ENCODE results near the gene DYNC1I2.
A peak's percentile ranks its signal among the peaks of the same experiment; 100 is the strongest.

The DYNC1I2 gene

GRCh38 chr2:171702781-171703556 lies 15.7 kb downstream of the DYNC1I2 start:
- no peak for DNase-seq (ENCODE audit: extremely low spot score)
- no peak for TF ChIP-seq L3MBTL2 (conservative IDR thresholded peaks at IDR 0.05)
- no peak for TF ChIP-seq HDGF (IDR thresholded peaks at IDR 0.05; ENCODE audit: borderline replicate concordance)
- TF ChIP-seq CTBP1 (IDR thresholded peaks at IDR 0.05; ENCODE audit: borderline replicate concordance) = no peak
- no peak for TF ChIP-seq SUZ12 (IDR thresholded peaks at IDR 0.05)
- TF ChIP-seq PKNOX1 (IDR thresholded peaks at IDR 0.05) = no peak
- no peak for TF ChIP-seq ZNF384 (IDR thresholded peaks at IDR 0.05)
- ChIA-PET CTCF (interaction anchor here (0.6 to 2.3 kb wide), 5 partner anchors 104 to 804 kb away, joined by 3 to 17 read pairs (median 6); partner anchors contain the start of gene DLX2), POLR2A (interaction anchor here (1.3 kb wide), 1 partner anchor 399 kb away, joined by 10 read pairs; the partner anchor contains the start of gene DLX2)

- CTCF ChIA-PET = interaction anchor here (0.6 to 2.3 kb wide), 9 partner anchors 9 to 757 kb away, joined by 3 to 17 read pairs (median 4); partner anchors contain the start of gene DLX2
- TF ChIP-seq FOXK2 (IDR thresholded peaks at IDR 0.05) (no peak), HDGF (IDR thresholded peaks at IDR 0.05; ENCODE audit: borderline replicate concordance) (no peak), SP1 (IDR thresholded peaks at IDR 0.05) (no peak), SUZ12 (IDR thresholded peaks at IDR 0.05) (no peak), ARNT (IDR thresholded peaks at IDR 0.05) (no peak), ZNF384 (IDR thresholded peaks at IDR 0.05) (no peak), PKNOX1 (IDR thresholded peaks at IDR 0.05) (no peak), BHLHE40 (IDR thresholded peaks at IDR 0.05; ENCODE audit: borderline replicate concordance) (no peak)
- POLR2A ChIA-PET = interaction anchor here (1.3 kb wide), 1 partner anchor 399 kb away, joined by 10 read pairs; the partner anchor contains the start of gene DLX2
- peak; percentile 26 for DNase-seq (ENCODE audit: extremely low spot score)
Measured at GRCh38 chr2:171703574-171704347, 16.5 kb downstream of the DYNC1I2 start.

- ChIA-PET CTCF (interaction anchor here (0.8 to 1.2 kb wide), 4 partner anchors 9 to 421 kb away, joined by 3 to 4 read pairs (median 4); no protein-coding TSS in a partner anchor), POLR2A (interaction anchor here (0.7 kb wide), 1 partner anchor 397 kb away, joined by 3 read pairs; the partner anchor contains the start of gene DLX2)
- TF ChIP-seq NFRKB (IDR thresholded peaks at IDR 0.05) (no peak), FOXM1 (IDR thresholded peaks at IDR 0.05; ENCODE audit: borderline replicate concordance) (no peak), PKNOX1 (IDR thresholded peaks at IDR 0.05) (no peak), L3MBTL2 (conservative IDR thresholded peaks at IDR 0.05) (no peak), FOXA1 (IDR thresholded peaks at IDR 0.05) (no peak), ARNT (IDR thresholded peaks at IDR 0.05) (no peak), HDGF (IDR thresholded peaks at IDR 0.05; ENCODE audit: borderline replicate concordance) (no peak), SP1 (IDR thresholded peaks at IDR 0.05) (no peak), CTBP1 (IDR thresholded peaks at IDR 0.05; ENCODE audit: borderline replicate concordance) (no peak), FOXK2 (IDR thresholded peaks at IDR 0.05) (no peak), ELF4 (IDR thresholded peaks at IDR 0.05) (no peak), LEF1 (IDR thresholded peaks at IDR 0.05; ENCODE audit: borderline replicate concordance) (no peak), SUZ12 (IDR thresholded peaks at IDR 0.05) (no peak), TARDBP (IDR thresholded peaks at IDR 0.05) (no peak), ZNF384 (IDR thresholded peaks at IDR 0.05) (no peak), BHLHE40 (IDR thresholded peaks at IDR 0.05; ENCODE audit: borderline replicate concordance) (no peak)
- DNase-seq (ENCODE audit: extremely low spot score) = no peak
Measured at GRCh38 chr2:171706152-171706803, 19.0 kb downstream of the DYNC1I2 start.

GRCh38 chr2:171707752-171708151 lies 20.5 kb downstream of the DYNC1I2 start:
- DNase-seq (ENCODE audit: extremely low spot score) = no peak
- CTCF ChIA-PET = interaction anchor here (0.6 to 1.1 kb wide), 3 partner anchors 103 to 406 kb away, joined by 3 read pairs; no protein-coding TSS in a partner anchor
- TF ChIP-seq ARNT (IDR thresholded peaks at IDR 0.05) (no peak), LEF1 (IDR thresholded peaks at IDR 0.05; ENCODE audit: borderline replicate concordance) (no peak), TARDBP (IDR thresholded peaks at IDR 0.05) (no peak), FOXM1 (IDR thresholded peaks at IDR 0.05; ENCODE audit: borderline replicate concordance) (no peak), L3MBTL2 (conservative IDR thresholded peaks at IDR 0.05) (no peak), ELF4 (IDR thresholded peaks at IDR 0.05) (no peak), CTBP1 (IDR thresholded peaks at IDR 0.05; ENCODE audit: borderline replicate concordance) (no peak), SUZ12 (IDR thresholded peaks at IDR 0.05) (no peak), ZNF384 (IDR thresholded peaks at IDR 0.05) (no peak), PKNOX1 (IDR thresholded peaks at IDR 0.05) (no peak), FOXK2 (IDR thresholded peaks at IDR 0.05) (no peak), HDGF (IDR thresholded peaks at IDR 0.05; ENCODE audit: borderline replicate concordance) (no peak), FOXA1 (IDR thresholded peaks at IDR 0.05) (no peak), SP1 (IDR thresholded peaks at IDR 0.05) (no peak), NFRKB (IDR thresholded peaks at IDR 0.05) (no peak), BHLHE40 (IDR thresholded peaks at IDR 0.05; ENCODE audit: borderline replicate concordance) (no peak)
- POLR2A ChIA-PET = interaction anchor here (0.9 kb wide), 1 partner anchor 185 kb away, joined by 3 read pairs; no protein-coding TSS in a partner anchor

Measured in HEK293T (cell line).